Spleen (tissue), 11 donors: ENCODE results near the gene GNB1L. TPM values are rescaled to one million over a fixed set of nuclear protein-coding genes. Genes with fewer than 3 reads are reported as not detected.

Experiments used
- DNase-seq: peaks from one replicate; pipeline ENCODE4 v3.0.0-alpha.2; 2020
- H3K27ac ChIP-seq, 8 donors: fragments of 200-600 bp; sonication (generic) in 7 of 8; 1 replicate in 4 of 8; 2 replicates in 4 of 8; pipeline versions ENCODE4 v1.5.0 to v1.8.0; 2016 to 2021; ENCODE audit warnings: inconsistent platforms in 4 of 8, mild to moderate bottlenecking in 4 of 8, moderate library complexity in 1 of 8
- H3K27me3 ChIP-seq, 7 donors: fragments of 200-600 bp; sonication (generic) in 6 of 7; replicated peaks in 1 of 7; 1 replicate in 4 of 7; 2 replicates in 3 of 7; pipeline versions ENCODE4 v1.5.0 to v1.8.0; 2016 to 2021; ENCODE audit warnings: inconsistent platforms in 3 of 7, mild to moderate bottlenecking in 1 of 7
- H3K36me3 ChIP-seq, 6 donors: fragments of 200-600 bp; sonication (generic) in 5 of 6; 1 replicate in 4 of 6; 2 replicates in 2 of 6; pipeline versions ENCODE4 v1.5.0 to v1.8.0; 2016 to 2021; ENCODE audit warnings: inconsistent platforms in 2 of 6
- H3K4me1 ChIP-seq, 6 donors: fragments of 200-600 bp; sonication (generic) in 5 of 6; 1 replicate in 3 of 6; 2 replicates in 3 of 6; pipeline versions ENCODE4 v1.5.0 to v1.8.0; 2016 to 2021; ENCODE audit warnings: inconsistent platforms in 3 of 6
- H3K4me3 ChIP-seq, 8 donors: fragments of 200-600 bp; sonication (generic) in 7 of 8; 1 replicate in 4 of 8; 2 replicates in 4 of 8; pipeline versions ENCODE4 v1.5.0 to v1.8.0; 2016 to 2021; ENCODE audit warnings: inconsistent platforms in 4 of 8, mild to moderate bottlenecking in 4 of 8, moderate library complexity in 2 of 8
- H3K9me3 ChIP-seq, 8 donors: fragments of 200-600 bp; sonication (generic) in 7 of 8; 1 replicate in 4 of 8; 2 replicates in 4 of 8; pipeline versions ENCODE4 v1.5.0 to v1.8.0; 2016 to 2021; ENCODE audit warnings: inconsistent platforms in 4 of 8
- CTCF ChIP-seq, 11 experiments: fragments of 200-600 bp in 7 of 11; fragments of 450-650 bp in 4 of 11; sonication (generic) in 4 of 11; IDR thresholded peaks in 8 of 11; conservative IDR thresholded peaks in 3 of 11; 1 replicate in 7 of 11; 2 replicates in 4 of 11; pipeline versions ENCODE4 v1.4.0 to v1.8.0; 2016 to 2021; ENCODE audit warnings: antibody characterized with exemption in 11 of 11, inconsistent platforms in 4 of 11, mild to moderate bottlenecking in 1 of 11
- POLR2A ChIP-seq, 3 donors: fragments of 450-650 bp; IDR thresholded peaks; one replicate each; pipeline ENCODE4 v1.5.1; 2017; ENCODE audit warnings: antibody characterized with exemption in 3 of 3, mild to moderate bottlenecking in 1 of 3
- POLR2AphosphoS5 ChIP-seq, 3 donors: sonication (generic); formaldehyde crosslinking; IDR thresholded peaks; one replicate each; pipeline ENCODE4 v1.5.1; 2017; ENCODE audit warnings: antibody characterized with exemption in 3 of 3
- WGBS, 5 donors: extraction: QIAGEN DNeasy Blood & Tissue Kit in 3 of 5; methylation state at CpG; one replicate each; pipeline versions ENCODE4 v1.1.5 to v1.1.7; 2013 to 2018; 5-methylcytosine and 5-hydroxymethylcytosine counted together
- intact Hi-C: fragments of 100-400 bp; cut with DNase I; formaldehyde crosslinking; loops from one replicate; pipeline ENCODE4 v1.15.0; 2023; ENCODE audit warnings: low total_unique reads
- polyA plus RNA-seq, 3 donors: library from polyadenylated mRNA; stranded (reverse); fragments of 200-250 nt; gene quantifications; one replicate each; pipeline ENCODE4 v1.2.1, GENCODE V29; 2013
- total RNA-seq, 7 donors: library from RNA; depleted of rRNA in 3 of 7; stranded (reverse); fragments of >200 nt in 3 of 7; fragmentation: NEBNext Ultra II Directional in 4 of 7; extraction: Animal tissue kit (Norgen Biotek cat#: 25700) in 4 of 7; gene quantifications; one replicate each; pipeline versions ENCODE4 v1.1.0 to v1.2.1, GENCODE V29; 2016 to 2021
- donor health status: healthy with polysubstance abuse.
- donor health status: DM: no; HTN: no; CAD: no; lungs with moderate emphysema.
- donor health status: DM: no; HTN: no; CAD: no.
- donor health status: Bipolar disorder and iron deficiency.
- donor health status: healthy.
- donor health status: DM: no; HTN: no; CAD: no.
- donor health status: DM: yes; HTN: yes; CAD: no.

GNB1L gene
- total and polyA plus RNA-seq, 10 donors: 5.7 to 10.4 (median 7.9) TPM

- H3K36me3 ChIP-seq: no peaks in the 10 kb centered on the region
- peaks cover 0 to 20% (median 6%) of the 10 kb centered on the region in 7 donors for H3K27me3 ChIP-seq
- WGBS, 5 donors: 79 to 90% (median 80%) methylated on average over 16 to 21 of the region's 21 CpGs
- intact Hi-C loops: no loop called here
- H3K27ac ChIP-seq: no peak overlapping the region
- H3K9me3 ChIP-seq: no peaks in the 10 kb centered on the region
- TF ChIP-seq POLR2AphosphoS5 (IDR thresholded peaks at IDR 0.05): no peak
- no peak for TF ChIP-seq POLR2A (IDR thresholded peaks at IDR 0.05)
- TF ChIP-seq CTCF (IDR thresholded peaks at IDR 0.05 in 8 of 11, conservative IDR thresholded peaks at IDR 0.05 in 3 of 11): no peak
- no peak overlapping the region for H3K4me3 ChIP-seq
- peaks cover 0 to 6% (median 2%) of the 10 kb centered on the region in 6 donors for H3K4me1 ChIP-seq
- DNase-seq: no peak
Observed at GRCh38 chr22:19735665-19736510, 118.8 kb downstream of the GNB1L start.

- Histone ChIP-seq H3K27ac (no peak overlapping the region), H3K4me1 (peaks cover 0 to 13% (median 10%) of the 10 kb centered on the region in 6 donors), H3K36me3 (no peaks in the 10 kb centered on the region), H3K27me3 (peaks cover 0 to 22% (median 6%) of the 10 kb centered on the region in 7 donors), H3K4me3 (no peak overlapping the region), H3K9me3 (no peaks in the 10 kb centered on the region)
- 74 to 93% (median 79%) methylated on average over 4 to 5 of the region's 5 CpGs for WGBS, 5 donors
- TF ChIP-seq POLR2A (IDR thresholded peaks at IDR 0.05) (no peak), POLR2AphosphoS5 (IDR thresholded peaks at IDR 0.05) (no peak), CTCF (IDR thresholded peaks at IDR 0.05 in 8 of 11, conservative IDR thresholded peaks at IDR 0.05 in 3 of 11) (no peak)
- intact Hi-C loops: no loop called here
- no peak for DNase-seq
Observed at GRCh38 chr22:19734837-19735382, 119.8 kb downstream of the GNB1L start.

GRCh38 chr22:19734163-19734562, 120.5 kb downstream of the GNB1L start:
- DNase-seq: no peak
- intact Hi-C loops: no loop called here
- H3K27me3 ChIP-seq: peaks cover 0 to 22% (median 6%) of the 10 kb centered on the region in 7 donors
- WGBS, 5 donors: 83 to 99% (median 93%) methylated on average over 7 of the region's 7 CpGs
- no peaks in the 10 kb centered on the region for H3K9me3 ChIP-seq
- H3K4me1 ChIP-seq: peaks cover 0 to 13% (median 10%) of the 10 kb centered on the region in 6 donors
- TF ChIP-seq POLR2AphosphoS5 (IDR thresholded peaks at IDR 0.05) (no peak), CTCF (IDR thresholded peaks at IDR 0.05 in 8 of 11, conservative IDR thresholded peaks at IDR 0.05 in 3 of 11) (no peak), POLR2A (IDR thresholded peaks at IDR 0.05) (no peak)
- no peak overlapping the region for H3K27ac ChIP-seq
- H3K36me3 ChIP-seq: no peaks in the 10 kb centered on the region
- H3K4me3 ChIP-seq: no peak overlapping the region

GRCh38 chr22:19733755-19734154, 120.9 kb downstream of the GNB1L start:
- Histone ChIP-seq H3K27me3 (peaks cover 0 to 23% (median 6%) of the 10 kb centered on the region in 7 donors), H3K36me3 (no peaks in the 10 kb centered on the region), H3K4me1 (peaks cover 0 to 13% (median 10%) of the 10 kb centered on the region in 6 donors), H3K4me3 (no peak overlapping the region), H3K27ac (no peak overlapping the region), H3K9me3 (no peaks in the 10 kb centered on the region)
- intact Hi-C loops: no loop called here
- DNase-seq: no peak
- WGBS, 5 donors: 80 to 95% (median 84%) methylated on average over 5 of the region's 5 CpGs
- no peak for TF ChIP-seq POLR2AphosphoS5 (IDR thresholded peaks at IDR 0.05)
- TF ChIP-seq POLR2A (IDR thresholded peaks at IDR 0.05): no peak
- TF ChIP-seq CTCF (IDR thresholded peaks at IDR 0.05 in 8 of 11, conservative IDR thresholded peaks at IDR 0.05 in 3 of 11): no peak
